ENCODE measurements around the gene NLRP12.
A peak's percentile ranks its signal among the peaks of the same experiment; 100 is the strongest.
"Not testable (repeated sequence)": the region's sequence is repeated elsewhere in the genome, so short reads cannot be mapped to it uniquely, and the experiment has no call there.

NLRP12 gene

DNA sequence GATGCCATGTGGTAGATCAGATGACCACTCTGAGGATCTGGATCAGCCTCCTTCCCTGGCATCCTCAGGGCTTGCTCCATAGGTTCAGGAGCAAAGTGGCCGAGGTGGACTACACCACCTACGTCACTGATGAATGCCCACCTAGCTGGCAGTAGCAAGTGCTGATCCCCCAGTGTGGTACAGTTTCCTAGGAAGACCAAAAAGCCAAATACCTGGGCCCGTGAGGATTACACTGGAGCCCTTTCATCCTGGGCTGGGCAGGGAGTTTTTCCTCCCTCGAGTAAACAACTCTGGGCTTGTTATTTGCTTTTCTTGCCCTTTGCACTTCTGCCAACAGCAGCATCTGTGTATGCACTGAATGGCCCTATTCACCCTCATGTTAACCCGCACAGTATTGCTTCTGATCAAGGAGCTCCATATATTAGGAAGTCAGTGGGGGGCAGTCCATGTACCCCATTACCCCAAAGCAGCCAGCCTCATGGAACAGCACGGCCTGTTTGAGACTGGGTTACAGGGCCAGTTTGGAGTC, 40.3 kb upstream of the NLRP12 start:
- Histone ChIP-seq H3K9me3 (ENCODE audit: severe bottlenecking) (no peaks in the 10 kb centered on the region), H3K36me3 (no peaks in the 10 kb centered on the region), H3K4me3 (ENCODE audit: low read depth, low read length) (no peak overlapping the region), H3K27ac (no peak overlapping the region), H3K27me3 (ENCODE audit: insufficient read depth, low read depth, severe bottlenecking) (no peaks in the 10 kb centered on the region)
- no peak for DNase-seq
- TF ChIP-seq CTCF (IDR thresholded peaks at IDR 0.05; ENCODE audit: low read depth, low read length), result no peak

- TF ChIP-seq CTCF (IDR thresholded peaks at IDR 0.05; ENCODE audit: low read depth, low read length), result no peak
- Histone ChIP-seq H3K9me3 (ENCODE audit: severe bottlenecking) (no peaks in the 10 kb centered on the region), H3K4me3 (ENCODE audit: low read depth, low read length) (no peak overlapping the region), H3K27me3 (ENCODE audit: insufficient read depth, low read depth, severe bottlenecking) (peaks cover 3% of the 10 kb centered on the region), H3K27ac (no peak overlapping the region), H3K36me3 (no peaks in the 10 kb centered on the region)
- no peak for DNase-seq
These were observed 29.6 kb upstream of the NLRP12 start for GRCh38 chr19:53853707-53854106.

GRCh38 chr19:53849237-53849676, 25.1 kb upstream of the NLRP12 start:
- TF ChIP-seq CTCF (IDR thresholded peaks at IDR 0.05; ENCODE audit: low read depth, low read length), result no peak
- no peak for DNase-seq

GRCh38 chr19:53847555-53847954, 23.4 kb upstream of the NLRP12 start:
- Histone ChIP-seq H3K27me3 (ENCODE audit: insufficient read depth, low read depth, severe bottlenecking) (peaks cover 6% of the 10 kb centered on the region), H3K9me3 (ENCODE audit: severe bottlenecking) (no peaks in the 10 kb centered on the region), H3K27ac (no peak overlapping the region), H3K4me3 (ENCODE audit: low read depth, low read length) (no peak overlapping the region), H3K36me3 (no peaks in the 10 kb centered on the region)
- TF ChIP-seq CTCF (IDR thresholded peaks at IDR 0.05; ENCODE audit: low read depth, low read length), result no peak
- no peak for DNase-seq

More at GRCh38 chr19:53849237-53849676, 25.1 kb upstream of the NLRP12 start:
- H3K27ac ChIP-seq, result no peak overlapping the region
- H3K36me3 ChIP-seq, result no peaks in the 10 kb centered on the region
- peaks cover 3% of the 10 kb centered on the region for H3K27me3 ChIP-seq (ENCODE audit: insufficient read depth, low read depth, severe bottlenecking)
- no peak overlapping the region for H3K4me3 ChIP-seq (ENCODE audit: low read depth, low read length)
- no peaks in the 10 kb centered on the region for H3K9me3 ChIP-seq (ENCODE audit: severe bottlenecking)

- H3K36me3 ChIP-seq, result no peaks in the 10 kb centered on the region
- H3K27ac ChIP-seq, result no peak overlapping the region
- no peak for TF ChIP-seq CTCF (IDR thresholded peaks at IDR 0.05; ENCODE audit: low read depth, low read length)
- DNase-seq, result no peak
- no peak overlapping the region for H3K4me3 ChIP-seq (ENCODE audit: low read depth, low read length)
- H3K9me3 ChIP-seq (ENCODE audit: severe bottlenecking), result no peaks in the 10 kb centered on the region
- H3K27me3 ChIP-seq (ENCODE audit: insufficient read depth, low read depth, severe bottlenecking), result peaks cover 6% of the 10 kb centered on the region
These were observed 20.7 kb upstream of the NLRP12 start for GRCh38 chr19:53844849-53845246.

- H3K27me3 ChIP-seq (ENCODE audit: insufficient read depth, low read depth, severe bottlenecking); H3K36me3 ChIP-seq; DNase-seq; H3K27ac ChIP-seq; H3K4me3 ChIP-seq (ENCODE audit: low read depth, low read length); H3K9me3 ChIP-seq (ENCODE audit: severe bottlenecking): not testable (repeated sequence)
These were observed 16.8 kb upstream of the NLRP12 start for GRCh38 chr19:53840914-53841313.

DNA sequence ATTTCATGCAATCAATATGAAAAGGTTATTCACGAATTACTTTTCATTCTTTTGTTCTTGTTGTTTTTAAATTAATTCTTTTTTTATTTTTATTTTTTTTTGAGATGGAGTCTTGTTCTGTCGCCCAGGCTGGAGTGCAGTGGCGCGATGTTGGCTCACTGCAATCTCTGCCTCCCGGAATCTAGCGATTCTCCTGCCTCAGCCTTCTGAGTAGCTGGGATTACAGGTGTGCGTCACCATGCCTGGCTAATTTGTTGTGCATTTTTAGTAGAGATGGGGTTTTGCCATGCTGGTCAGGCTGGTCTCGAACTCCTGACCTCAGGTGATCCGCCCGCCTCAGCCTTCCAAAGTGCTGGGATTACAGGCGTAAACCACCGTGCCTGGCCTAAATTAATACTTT, 16.1 kb upstream of the NLRP12 start:
- DNase-seq; H3K36me3 ChIP-seq; H3K27me3 ChIP-seq (ENCODE audit: insufficient read depth, low read depth, severe bottlenecking); H3K4me3 ChIP-seq (ENCODE audit: low read depth, low read length); H3K27ac ChIP-seq; H3K9me3 ChIP-seq (ENCODE audit: severe bottlenecking): not testable (repeated sequence)

DNA sequence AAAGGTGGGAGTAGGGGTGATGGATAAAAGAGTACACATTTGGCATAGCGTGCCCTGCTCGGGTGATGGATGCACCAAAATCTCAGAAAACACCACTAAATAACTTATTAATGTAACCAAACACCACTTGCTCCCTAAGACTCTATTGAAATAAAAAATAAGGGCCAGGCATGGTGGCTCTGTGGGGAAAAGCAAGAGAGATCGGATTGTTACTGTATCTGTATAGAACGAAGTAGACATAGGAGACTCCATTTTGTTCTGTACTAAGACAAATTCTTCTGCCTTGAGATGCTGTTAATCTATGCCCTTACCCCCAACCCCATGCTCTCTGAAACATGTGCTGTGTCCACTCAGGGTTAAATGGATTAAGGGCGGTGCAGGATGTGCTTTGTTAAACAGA, 14.3 kb upstream of the NLRP12 start:
- not testable (repeated sequence) for H3K27ac ChIP-seq; H3K4me3 ChIP-seq (ENCODE audit: low read depth, low read length); H3K36me3 ChIP-seq; H3K9me3 ChIP-seq (ENCODE audit: severe bottlenecking); H3K27me3 ChIP-seq (ENCODE audit: insufficient read depth, low read depth, severe bottlenecking); DNase-seq

DNA sequence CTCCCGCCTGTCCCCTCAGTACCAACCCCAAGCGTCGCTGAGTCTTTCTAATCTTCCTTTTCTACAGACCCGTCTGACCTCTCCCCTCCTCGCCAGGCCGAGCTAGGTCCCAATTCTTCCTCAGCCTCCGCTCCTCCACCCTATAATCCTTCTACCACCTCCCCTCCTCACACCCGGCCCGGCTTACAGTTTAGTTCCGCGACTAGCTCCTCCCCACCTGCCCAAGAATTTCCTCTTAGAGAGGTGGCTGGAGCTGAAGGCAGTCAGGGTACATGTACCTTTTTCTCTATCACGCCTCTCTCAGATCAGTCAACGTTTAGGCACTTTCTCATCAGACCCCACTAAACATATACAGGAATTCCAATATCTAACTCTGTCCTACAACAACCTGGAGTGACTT, 8.7 kb upstream of the NLRP12 start:
- H3K27me3 ChIP-seq (ENCODE audit: insufficient read depth, low read depth, severe bottlenecking); H3K9me3 ChIP-seq (ENCODE audit: severe bottlenecking); H3K4me3 ChIP-seq (ENCODE audit: low read depth, low read length); H3K36me3 ChIP-seq; H3K27ac ChIP-seq: not testable (repeated sequence)
- DNase-seq, result peak; percentile 58
